Tibial artery (tissue), 4 donors: Measurements from ENCODE around the gene FOXRED1.

Experiments
- DNase-seq, 2 donors: peaks; one replicate each; pipeline ENCODE4 v3.0.0-alpha.2; 2019
- H3K27ac ChIP-seq, 2 donors: fragments of 200-600 bp; sonication (generic) in 1 of 2; 1 replicate in 1 of 2; 2 replicates in 1 of 2; pipeline ENCODE4 v1.5.1; 2018 to 2019; ENCODE audit warnings: mild to moderate bottlenecking in 1 of 2
- H3K27me3 ChIP-seq, 2 donors: fragments of 200-600 bp; sonication (generic) in 1 of 2; one replicate each; pipeline versions ENCODE4 v1.5.1 to v1.6.0; 2016 to 2019
- H3K36me3 ChIP-seq, 3 donors: fragments of 200-600 bp; sonication (generic) in 2 of 3; one replicate each; pipeline ENCODE4 v1.5.1; 2016 to 2019; ENCODE audit warnings: mild to moderate bottlenecking in 2 of 3
- H3K4me1 ChIP-seq, 4 donors: fragments of 200-600 bp; sonication (generic) in 2 of 4; 1 replicate in 3 of 4; 2 replicates in 1 of 4; pipeline ENCODE4 v1.5.1; 2016 to 2019
- H3K4me3 ChIP-seq, 2 donors: fragments of 200-600 bp; sonication (generic) in 1 of 2; 1 replicate in 1 of 2; 2 replicates in 1 of 2; pipeline ENCODE4 v1.5.1; 2018 to 2019; ENCODE audit warnings: mild to moderate bottlenecking in 2 of 2
- H3K9me3 ChIP-seq, 3 donors: fragments of 200-600 bp; sonication (generic) in 1 of 3; one replicate each; pipeline ENCODE4 v1.5.1; 2016 to 2019
- intact Hi-C: fragments of 100-400 bp; cut with DNase I; formaldehyde crosslinking; loops from one replicate; pipeline ENCODE4 v1.15.0; 2023; ENCODE audit warnings: low total_unique reads
- TF ChIP-seq, protein P1 (sequence below), 2 experiments: fragments of 200-600 bp in 1 of 2; fragments of 450-650 bp in 1 of 2; IDR thresholded peaks; one replicate each; pipeline ENCODE4 v1.5.1; 2017 to 2019; ENCODE audit warnings: antibody characterized with exemption in 2 of 2, mild to moderate bottlenecking in 1 of 2, moderate library complexity in 1 of 2

FOXRED1 gene

GRCh38 chr11:126262216-126262615, 6.7 kb upstream of the FOXRED1 start:
- Histone ChIP-seq H3K27me3 (no peaks in the 10 kb centered on the region), H3K27ac (no peak overlapping the region), H3K9me3 (no peaks in the 10 kb centered on the region), H3K4me3 (no peak overlapping the region), H3K4me1 (peaks cover 0 to 3% (median 0%) of the 10 kb centered on the region in 4 donors), H3K36me3 (peaks cover 46 to 72% (median 48%) of the 10 kb centered on the region in 3 donors)
- intact Hi-C loops, result no loop called here
- DNase-seq, result no peak
- TF ChIP-seq, protein P1, sequence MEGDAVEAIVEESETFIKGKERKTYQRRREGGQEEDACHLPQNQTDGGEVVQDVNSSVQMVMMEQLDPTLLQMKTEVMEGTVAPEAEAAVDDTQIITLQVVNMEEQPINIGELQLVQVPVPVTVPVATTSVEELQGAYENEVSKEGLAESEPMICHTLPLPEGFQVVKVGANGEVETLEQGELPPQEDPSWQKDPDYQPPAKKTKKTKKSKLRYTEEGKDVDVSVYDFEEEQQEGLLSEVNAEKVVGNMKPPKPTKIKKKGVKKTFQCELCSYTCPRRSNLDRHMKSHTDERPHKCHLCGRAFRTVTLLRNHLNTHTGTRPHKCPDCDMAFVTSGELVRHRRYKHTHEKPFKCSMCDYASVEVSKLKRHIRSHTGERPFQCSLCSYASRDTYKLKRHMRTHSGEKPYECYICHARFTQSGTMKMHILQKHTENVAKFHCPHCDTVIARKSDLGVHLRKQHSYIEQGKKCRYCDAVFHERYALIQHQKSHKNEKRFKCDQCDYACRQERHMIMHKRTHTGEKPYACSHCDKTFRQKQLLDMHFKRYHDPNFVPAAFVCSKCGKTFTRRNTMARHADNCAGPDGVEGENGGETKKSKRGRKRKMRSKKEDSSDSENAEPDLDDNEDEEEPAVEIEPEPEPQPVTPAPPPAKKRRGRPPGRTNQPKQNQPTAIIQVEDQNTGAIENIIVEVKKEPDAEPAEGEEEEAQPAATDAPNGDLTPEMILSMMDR (IDR thresholded peaks at IDR 0.05), result no peak

- TF ChIP-seq, protein P1 (IDR thresholded peaks at IDR 0.05), result no peak
- H3K4me1 ChIP-seq, result peaks cover 0 to 12% (median 7%) of the 10 kb centered on the region in 4 donors
- no peak overlapping the region for H3K4me3 ChIP-seq
- intact Hi-C loops, result no loop called here
- H3K27ac ChIP-seq, result no peak overlapping the region
- DNase-seq, result no peak
- no peaks in the 10 kb centered on the region for H3K27me3 ChIP-seq
- H3K36me3 ChIP-seq, result peaks cover 46 to 66% (median 48%) of the 10 kb centered on the region in 3 donors
- no peaks in the 10 kb centered on the region for H3K9me3 ChIP-seq
Observed at GRCh38 chr11:126263489-126263888, 5.5 kb upstream of the FOXRED1 start.

GRCh38 chr11:126265811-126266210, 3.1 kb upstream of the FOXRED1 start:
- no peak for DNase-seq

DNA sequence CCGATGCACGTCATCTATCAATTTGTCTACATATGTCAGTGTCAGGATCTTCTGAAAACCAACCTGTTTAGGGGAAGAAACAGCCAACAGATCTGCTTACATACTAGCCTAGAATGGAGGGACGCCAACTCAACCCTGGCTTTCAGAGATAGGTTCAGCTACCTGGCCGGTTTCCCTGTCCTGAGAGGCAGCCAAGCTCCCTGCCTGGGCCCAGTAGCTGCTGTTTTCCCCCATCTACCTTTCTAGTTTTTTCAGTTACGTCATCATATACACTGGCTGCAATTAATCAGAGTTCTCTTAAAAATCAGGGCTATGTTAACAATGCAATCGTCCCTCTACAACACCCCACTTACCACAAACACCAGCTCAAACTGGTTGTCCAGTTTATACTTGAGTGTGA, 1.3 kb upstream of the FOXRED1 start:
- peaks cover 40 to 49% (median 41%) of the 10 kb centered on the region in 3 donors for H3K36me3 ChIP-seq
- H3K27me3 ChIP-seq, result no peaks in the 10 kb centered on the region
- H3K4me3 ChIP-seq, result peak overlapping the region; percentile 80 to 86
- peak overlapping the region; percentile 79 to 88 for H3K27ac ChIP-seq
- intact Hi-C loops, result no loop called here
- TF ChIP-seq, protein P1 (IDR thresholded peaks at IDR 0.05), result no peak
- no peak for DNase-seq
- H3K4me1 ChIP-seq, result peaks cover 0 to 17% (median 13%) of the 10 kb centered on the region in 4 donors
- no peaks in the 10 kb centered on the region for H3K9me3 ChIP-seq

More at GRCh38 chr11:126265811-126266210, 3.1 kb upstream of the FOXRED1 start:
- Histone ChIP-seq H3K27me3 (no peaks in the 10 kb centered on the region), H3K9me3 (no peaks in the 10 kb centered on the region), H3K4me1 (peaks cover 0 to 17% (median 13%) of the 10 kb centered on the region in 4 donors), H3K36me3 (peaks cover 46 to 63% (median 48%) of the 10 kb centered on the region in 3 donors), H3K4me3 (no peak overlapping the region), H3K27ac (no peak overlapping the region)
- intact Hi-C loops, result no loop called here
- TF ChIP-seq, protein P1 (IDR thresholded peaks at IDR 0.05), result no peak

- peaks cover 34 to 49% (median 36%) of the 10 kb centered on the region in 3 donors for H3K36me3 ChIP-seq
- H3K9me3 ChIP-seq, result no peaks in the 10 kb centered on the region
- H3K4me3 ChIP-seq, result peak overlapping the region; percentile 80 to 86
- TF ChIP-seq, protein P1 (IDR thresholded peaks at IDR 0.05), result no peak
- no peak for DNase-seq
- intact Hi-C loops, result no loop called here
- H3K27me3 ChIP-seq, result no peaks in the 10 kb centered on the region
- peaks cover 0 to 17% (median 13%) of the 10 kb centered on the region in 4 donors for H3K4me1 ChIP-seq
- H3K27ac ChIP-seq, result peak overlapping the region; percentile 79 to 88
Observed at GRCh38 chr11:126268361-126268707, 620 bp upstream of the FOXRED1 start.

DNA sequence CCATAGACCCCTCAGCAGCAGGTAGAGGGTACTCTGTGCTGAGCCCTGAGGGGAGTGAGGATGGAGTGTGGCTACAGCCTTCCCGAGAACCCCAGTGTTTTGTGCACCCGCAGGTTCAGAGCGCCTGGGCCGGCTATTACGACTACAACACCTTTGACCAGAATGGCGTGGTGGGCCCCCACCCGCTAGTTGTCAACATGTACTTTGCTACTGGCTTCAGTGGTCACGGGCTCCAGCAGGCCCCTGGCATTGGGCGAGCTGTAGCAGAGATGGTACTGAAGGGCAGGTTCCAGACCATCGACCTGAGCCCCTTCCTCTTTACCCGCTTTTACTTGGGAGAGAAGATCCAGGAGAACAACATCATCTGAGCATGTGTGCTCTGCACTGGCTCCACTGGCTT, 8.4 kb downstream of the FOXRED1 start:
- H3K9me3 ChIP-seq, result no peaks in the 10 kb centered on the region
- no peak overlapping the region for H3K27ac ChIP-seq
- peaks cover 0 to 10% (median 4%) of the 10 kb centered on the region in 4 donors for H3K4me1 ChIP-seq
- H3K27me3 ChIP-seq, result no peaks in the 10 kb centered on the region
- H3K4me3 ChIP-seq, result no peak overlapping the region
- peaks cover 31 to 57% (median 36%) of the 10 kb centered on the region in 3 donors for H3K36me3 ChIP-seq
- TF ChIP-seq, protein P1 (IDR thresholded peaks at IDR 0.05), result no peak
- intact Hi-C loops, result no loop called here
- no peak for DNase-seq
